A673 (cell line): Measurements from ENCODE around the gene GABRG3.

Experiments used
- CTCF ChIP-seq: fragments of 300-800, 200-600 bp; sonication (generic); conservative IDR thresholded peaks from 2 replicates; pipeline ENCODE4 v1.5.1; 2017; ENCODE audit warnings: low read depth, mild to moderate bottlenecking, antibody characterized with exemption, low read length, moderate library complexity, mixed read lengths
- EZH2 ChIP-seq: fragments of 200-600 bp; sonication (generic); IDR thresholded peaks from 2 replicates; pipeline ENCODE4 v1.6.1; 2017; ENCODE audit warnings: borderline replicate concordance, low read depth, mild to moderate bottlenecking, mixed read lengths, antibody characterized with exemption, low read length; ENCODE audit not compliant: poor library complexity, severe bottlenecking

- TF ChIP-seq CTCF (no peak), EZH2 (no peak)
Measured at GRCh38 chr15:27119695-27120266, 148.8 kb downstream of the GABRG3 start.
